Esophagus muscularis mucosa (tissue), 3 donors: Measurements from ENCODE around the gene PDCD4.

Source experiments
- POLR2A ChIP-seq: fragments of 450-650 bp; IDR thresholded peaks from one replicate; pipeline ENCODE4 v1.6.1; 2017; ENCODE audit warnings: antibody characterized with exemption, moderate library complexity, mild to moderate bottlenecking, low read depth
- TF ChIP-seq, protein P1 (sequence below), 3 experiments: fragments of 200-600 bp in 2 of 3; fragments of 450-650 bp in 1 of 3; sonication (generic) in 2 of 3; IDR thresholded peaks; one replicate each; pipeline ENCODE4 v1.5.1; 2017 to 2019; ENCODE audit warnings: antibody characterized with exemption in 3 of 3, mild to moderate bottlenecking in 2 of 3, moderate library complexity in 1 of 3

DNA sequence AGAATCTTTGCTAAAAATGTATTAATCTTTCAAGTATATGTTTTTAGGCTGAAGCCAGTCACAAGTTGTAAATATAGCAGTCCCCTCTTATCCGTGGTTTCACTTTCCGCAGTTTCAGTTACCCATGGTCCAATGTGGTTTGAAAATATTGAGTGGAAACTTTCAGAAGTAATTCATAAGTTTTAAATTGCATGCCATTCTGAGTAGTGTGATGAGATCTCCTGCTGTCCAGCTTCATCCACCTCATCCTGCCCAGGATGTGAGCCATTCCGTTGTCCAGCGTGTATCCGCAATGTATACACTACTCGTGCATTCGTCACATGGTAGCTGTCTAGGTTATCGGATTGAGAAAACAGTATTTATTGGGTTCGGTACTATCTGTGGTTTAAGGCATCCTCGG, 12.2 kb downstream of the PDCD4 start:
- no peak for TF ChIP-seq POLR2A
- TF ChIP-seq, protein P1, sequence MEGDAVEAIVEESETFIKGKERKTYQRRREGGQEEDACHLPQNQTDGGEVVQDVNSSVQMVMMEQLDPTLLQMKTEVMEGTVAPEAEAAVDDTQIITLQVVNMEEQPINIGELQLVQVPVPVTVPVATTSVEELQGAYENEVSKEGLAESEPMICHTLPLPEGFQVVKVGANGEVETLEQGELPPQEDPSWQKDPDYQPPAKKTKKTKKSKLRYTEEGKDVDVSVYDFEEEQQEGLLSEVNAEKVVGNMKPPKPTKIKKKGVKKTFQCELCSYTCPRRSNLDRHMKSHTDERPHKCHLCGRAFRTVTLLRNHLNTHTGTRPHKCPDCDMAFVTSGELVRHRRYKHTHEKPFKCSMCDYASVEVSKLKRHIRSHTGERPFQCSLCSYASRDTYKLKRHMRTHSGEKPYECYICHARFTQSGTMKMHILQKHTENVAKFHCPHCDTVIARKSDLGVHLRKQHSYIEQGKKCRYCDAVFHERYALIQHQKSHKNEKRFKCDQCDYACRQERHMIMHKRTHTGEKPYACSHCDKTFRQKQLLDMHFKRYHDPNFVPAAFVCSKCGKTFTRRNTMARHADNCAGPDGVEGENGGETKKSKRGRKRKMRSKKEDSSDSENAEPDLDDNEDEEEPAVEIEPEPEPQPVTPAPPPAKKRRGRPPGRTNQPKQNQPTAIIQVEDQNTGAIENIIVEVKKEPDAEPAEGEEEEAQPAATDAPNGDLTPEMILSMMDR (IDR thresholded peaks at IDR 0.05) = no peak
